NCI-H1436 treated with DMSO at 0.1 percent for 48 hours (cell line): Measurements from ENCODE around the gene USP37.
"Not testable (repeated sequence)": the region's sequence is repeated elsewhere in the genome, so short reads cannot be mapped to it uniquely, and the experiment has no call there.

ENCODE experiments used
- DNase-seq: peaks from one replicate; lab custom pipeline; 2025; lab: John Stamatoyannopoulos, UW

The USP37 gene

DNA sequence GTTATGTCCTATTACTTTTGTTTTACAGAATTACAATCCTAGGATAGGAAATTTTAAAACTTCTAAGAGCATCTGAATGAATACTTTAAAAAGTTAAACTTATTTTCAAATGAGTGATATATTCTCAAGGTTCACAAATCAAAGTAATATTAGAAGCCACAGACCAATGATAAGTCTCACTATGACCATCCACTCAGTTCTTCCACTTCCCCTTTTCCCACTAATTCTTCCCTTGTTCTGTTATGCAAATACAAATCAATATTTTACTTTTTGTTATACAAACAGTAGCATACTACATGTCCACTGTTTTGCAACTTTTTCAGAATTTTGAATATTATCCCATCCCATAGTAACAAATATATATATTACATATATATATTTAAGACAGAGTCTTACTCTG is 20.2 kb downstream of the USP37 start:
- no peak for DNase-seq

DNA sequence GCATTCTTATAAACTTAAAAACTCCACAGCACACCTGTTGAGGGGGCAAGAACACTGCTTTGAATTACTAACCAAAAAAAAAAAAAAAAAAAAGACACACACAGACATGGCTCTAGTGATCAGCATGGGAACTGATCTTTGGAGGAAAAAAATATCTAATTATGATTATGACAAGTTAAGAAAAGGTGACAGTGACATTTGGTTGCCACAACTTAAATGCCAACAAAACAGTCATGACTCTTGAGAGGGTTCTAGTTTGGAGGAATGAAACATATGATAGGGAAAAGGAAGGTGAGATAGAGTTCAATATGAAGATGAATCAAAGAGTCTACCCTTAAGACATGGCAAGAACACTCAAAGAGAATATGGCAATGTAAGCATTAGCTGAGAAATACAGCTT is 20.6 kb downstream of the USP37 start:
- DNase-seq: no peak

DNA sequence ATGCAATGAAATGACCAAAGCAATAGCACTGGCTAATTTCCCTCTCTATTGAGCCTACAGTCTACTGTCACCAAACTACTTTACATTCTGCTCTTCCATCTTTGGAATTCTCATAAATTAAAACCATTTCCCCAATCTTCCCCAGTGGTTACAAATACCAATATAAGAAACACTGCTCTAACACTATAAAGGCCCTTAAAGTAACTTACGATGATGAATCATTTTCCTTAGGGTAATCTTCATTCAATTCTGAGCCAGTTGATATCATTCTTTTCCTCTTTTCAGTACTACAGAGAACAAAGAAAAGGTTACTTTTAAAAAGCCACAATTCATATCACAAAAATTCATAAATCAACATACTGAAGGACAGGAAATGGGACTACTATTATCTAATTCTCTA is 22.1 kb downstream of the USP37 start:
- no peak for DNase-seq

DNA sequence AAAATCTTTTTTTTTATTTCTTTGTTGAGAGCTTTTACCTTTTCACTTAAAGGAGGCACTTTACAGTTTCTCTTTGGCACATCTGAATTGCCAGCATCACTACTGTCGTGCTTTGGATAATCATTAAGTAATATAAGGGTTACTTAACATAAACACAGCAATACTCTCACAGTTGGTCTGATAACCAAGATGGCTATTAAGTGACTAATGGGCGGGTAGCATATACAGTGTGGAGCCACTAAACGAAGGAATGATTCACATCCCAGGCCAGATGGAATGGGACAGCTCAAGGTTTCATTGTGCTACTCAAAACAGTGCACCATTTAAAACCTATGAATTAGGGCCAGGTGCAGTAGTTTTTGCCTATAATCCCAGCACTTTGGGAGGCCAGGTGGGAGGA is 28.1 kb downstream of the USP37 start:
- DNase-seq: no peak

DNA sequence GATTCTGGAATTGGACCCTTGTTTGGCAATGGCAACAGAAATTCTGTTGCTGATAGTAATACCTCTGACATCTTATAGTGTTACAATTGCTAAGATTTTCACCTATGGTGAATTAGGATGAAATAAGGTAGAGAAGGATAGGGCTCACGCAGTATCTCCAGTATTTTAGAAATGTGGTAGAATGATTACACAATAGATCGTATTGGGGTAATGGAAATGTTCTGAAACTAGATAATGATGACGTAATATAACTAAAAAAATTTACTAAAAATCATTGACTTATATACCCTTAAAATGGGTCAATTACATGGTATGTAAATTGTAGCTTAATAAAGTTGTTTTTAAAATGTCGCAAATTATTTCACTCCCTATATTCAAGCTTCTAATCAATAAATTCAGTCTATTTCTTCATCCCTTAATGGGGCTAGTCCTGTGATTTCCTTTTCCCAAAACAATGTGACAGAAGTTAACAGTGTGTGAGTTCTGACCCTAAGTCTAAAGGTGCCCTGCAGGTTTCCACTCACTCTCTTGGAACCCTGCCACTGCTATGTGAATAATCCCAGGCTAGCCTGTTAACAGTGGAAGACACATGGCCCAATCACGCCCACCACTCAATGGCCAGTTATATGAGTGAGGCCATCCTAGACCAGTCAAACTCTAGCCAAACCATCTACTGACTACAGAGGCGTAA is 31.2 kb downstream of the USP37 start:
- no peak for DNase-seq

DNA sequence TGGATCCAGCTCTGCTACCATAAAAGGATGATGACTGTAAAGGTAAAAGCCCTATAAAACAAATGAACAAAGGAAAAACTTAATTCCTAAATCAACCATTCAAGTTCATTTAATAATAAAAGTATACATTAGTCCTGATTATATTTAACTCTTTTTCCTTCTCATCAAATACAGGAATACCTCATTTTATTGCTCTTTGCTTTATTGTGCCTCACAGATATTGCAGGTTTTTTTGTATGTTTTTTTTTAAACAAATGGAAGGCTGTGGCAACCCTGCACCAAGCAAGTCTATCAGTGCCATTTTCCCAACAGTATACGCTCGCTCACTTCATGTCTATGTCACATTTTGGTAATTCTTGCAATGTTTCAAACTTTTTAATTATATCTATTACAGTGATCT is 38.2 kb downstream of the USP37 start:
- no peak for DNase-seq

DNA sequence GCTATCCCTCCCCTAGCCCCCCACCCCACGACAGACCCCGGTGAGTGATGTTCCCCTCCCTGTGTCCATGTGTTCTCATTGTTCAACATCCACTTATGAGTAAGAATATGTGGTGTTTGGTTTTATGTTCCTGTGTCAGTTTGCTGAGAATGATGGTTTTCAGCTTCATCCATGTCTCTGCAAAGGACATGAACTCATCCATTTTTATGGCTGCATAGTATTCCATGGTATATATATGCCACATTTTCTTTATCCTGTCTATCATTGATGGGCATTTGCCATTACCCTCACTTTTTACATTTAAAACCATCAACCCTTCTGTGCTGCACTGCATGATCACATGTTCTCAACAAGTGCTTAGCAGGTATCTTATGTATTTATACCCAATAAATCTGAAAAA is 39.7 kb downstream of the USP37 start:
- not testable (repeated sequence) for DNase-seq

DNA sequence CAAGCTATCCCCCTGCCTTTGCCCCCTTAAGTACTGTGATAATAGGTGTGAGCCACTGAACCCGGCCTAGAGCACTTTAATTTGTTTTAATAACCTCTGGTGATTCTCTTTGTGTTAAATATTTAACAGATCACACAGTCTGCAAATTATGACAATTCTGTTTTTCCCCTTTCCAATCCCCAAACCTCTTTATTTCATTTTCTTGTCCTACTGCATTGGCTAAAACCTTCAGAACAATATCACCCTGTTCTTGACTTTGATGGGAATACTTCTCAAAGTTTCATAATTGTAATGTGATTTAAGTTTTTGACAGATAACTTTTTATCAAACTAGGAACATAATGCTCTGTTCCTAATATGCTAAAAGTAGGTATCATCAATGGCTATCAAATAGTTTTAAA is 44.5 kb downstream of the USP37 start:
- no peak for DNase-seq

DNA sequence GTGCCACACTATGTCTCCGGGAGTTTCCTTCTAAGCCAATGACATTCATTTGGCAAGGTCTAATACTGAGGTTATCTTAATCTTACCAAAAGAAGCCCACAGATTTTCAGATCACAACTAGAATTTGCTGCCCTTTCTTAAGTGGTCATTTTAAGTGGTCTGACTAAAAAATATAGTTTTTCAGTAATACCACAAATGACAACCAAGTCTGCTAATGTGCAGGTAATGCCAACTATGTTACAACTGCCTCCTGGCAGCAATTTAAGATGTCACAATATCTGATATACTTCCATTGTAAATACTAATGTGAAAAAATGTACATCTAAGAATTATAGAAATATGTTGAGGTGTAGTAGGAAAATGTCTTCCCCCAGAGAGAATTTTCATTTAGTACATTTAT is 49.3 kb downstream of the USP37 start:
- no peak for DNase-seq

DNA sequence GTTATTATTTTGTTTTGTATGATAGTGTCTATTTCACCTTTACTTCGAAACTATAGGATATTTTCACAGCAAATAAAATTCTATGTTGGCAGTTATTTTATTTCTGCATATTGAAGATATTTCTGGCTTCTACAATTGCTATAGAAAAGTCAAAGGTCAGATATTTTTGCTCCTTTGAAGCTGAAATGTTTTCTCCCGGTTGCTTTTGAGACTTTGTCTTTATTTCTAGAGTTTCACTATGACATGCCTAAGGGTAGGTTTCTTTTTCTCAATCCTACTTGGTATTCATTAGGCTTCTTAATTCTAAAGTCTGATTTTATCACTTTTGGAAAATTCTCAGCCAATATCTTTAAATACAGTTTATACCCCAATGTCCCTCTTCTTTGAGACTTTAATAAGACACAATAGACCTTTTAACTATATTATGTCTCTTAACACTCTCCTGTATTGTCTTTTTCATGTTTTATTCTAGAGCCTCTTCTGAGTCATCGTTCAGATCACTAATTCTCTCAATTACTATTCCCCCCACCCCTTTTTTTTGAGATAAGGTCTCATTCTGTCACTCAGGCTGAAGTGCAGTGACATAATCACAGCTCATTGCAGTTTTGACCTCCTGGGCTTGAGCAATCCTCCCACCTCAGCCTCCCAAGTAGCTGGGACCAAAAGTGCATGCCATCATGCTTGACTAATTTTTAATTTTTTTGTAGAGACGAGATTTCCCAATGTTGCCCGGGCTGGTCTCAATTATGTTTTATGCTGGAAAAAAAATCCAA is 50.5 kb downstream of the USP37 start:
- no peak for DNase-seq

DNA sequence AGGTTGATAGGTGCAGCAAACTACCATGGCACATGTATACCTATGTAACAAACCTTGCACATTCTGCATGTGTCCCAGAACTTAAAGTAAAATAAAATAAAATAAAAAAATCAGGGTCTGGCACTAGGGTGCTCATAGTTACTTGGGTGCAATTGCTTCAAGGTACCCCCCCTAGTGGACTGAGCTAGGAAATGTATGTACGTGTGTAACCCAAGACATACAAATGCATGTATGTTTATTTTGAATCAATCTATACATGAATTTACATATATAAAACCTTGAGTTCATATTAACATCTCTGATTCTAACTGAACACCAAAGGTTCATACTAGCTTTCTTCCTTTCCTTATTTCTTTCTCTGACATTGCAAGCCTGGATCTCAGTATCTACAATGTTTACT is 51.5 kb downstream of the USP37 start:
- DNase-seq: no peak

DNA sequence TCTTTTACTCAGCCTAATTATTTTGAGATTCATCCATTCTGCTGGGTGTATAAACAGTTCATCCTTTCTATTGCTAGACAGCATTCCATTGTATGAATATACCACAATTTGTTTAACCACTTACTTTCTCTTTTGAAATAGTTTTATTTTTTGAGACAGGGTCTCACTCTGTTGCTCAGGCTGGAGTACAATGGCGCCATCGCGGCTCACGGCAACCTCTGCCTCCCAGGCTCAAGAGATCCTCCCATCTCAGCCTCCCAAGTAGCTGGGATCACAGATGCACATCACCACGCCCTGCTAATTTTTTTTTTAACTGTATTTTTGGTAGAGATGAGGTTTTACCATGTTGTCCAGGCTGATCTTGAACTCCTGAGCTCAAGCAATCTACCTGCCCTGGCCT is 54.5 kb downstream of the USP37 start:
- DNase-seq: no peak

DNA sequence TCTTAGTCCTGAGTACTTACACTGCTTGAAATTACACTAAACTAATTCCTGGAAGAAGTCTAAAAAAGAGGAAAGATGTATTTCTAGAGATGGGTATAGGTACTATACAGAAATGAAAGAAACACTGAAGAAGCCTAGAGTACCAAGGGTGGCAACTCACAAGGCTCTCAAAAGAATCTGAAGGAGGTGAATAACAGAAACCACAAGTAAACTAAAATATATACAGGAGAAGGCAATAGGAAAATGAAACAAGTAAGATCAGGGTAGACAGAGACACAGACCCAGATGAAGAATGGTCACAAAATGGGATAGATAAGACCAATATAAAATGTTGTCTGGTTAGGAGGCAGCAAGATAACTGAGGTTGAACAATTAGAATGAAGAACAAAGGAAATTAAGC is 59.9 kb downstream of the USP37 start:
- no peak for DNase-seq

DNA sequence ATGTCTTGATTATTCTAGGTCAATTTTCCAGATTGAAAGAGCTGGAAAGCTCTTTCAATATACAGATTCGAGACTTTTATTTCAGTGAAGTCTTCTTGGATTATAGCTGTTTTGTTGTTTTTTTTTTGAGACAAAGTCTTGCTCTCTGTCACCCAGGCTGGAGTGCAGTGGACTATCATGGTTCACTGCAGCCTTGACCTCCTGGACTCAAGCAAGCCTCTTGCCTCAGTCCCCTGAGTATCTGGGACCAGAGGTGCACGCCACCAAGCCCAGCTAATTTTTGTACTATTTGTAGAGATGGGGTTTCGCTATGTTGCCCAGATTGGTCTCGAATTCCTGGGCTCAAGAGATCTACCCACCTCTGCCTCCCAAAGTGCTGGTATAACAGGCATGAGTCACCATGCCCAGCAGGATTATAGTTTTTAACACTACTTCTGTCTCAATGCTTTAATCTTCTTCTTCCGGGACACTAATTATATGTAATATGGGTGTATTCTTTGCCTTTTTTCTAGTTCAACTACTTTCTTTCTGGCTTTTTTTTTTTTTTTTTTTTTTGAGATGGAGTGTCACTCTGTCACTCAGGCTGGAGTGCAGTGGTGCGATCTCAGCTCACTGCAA is 62.3 kb downstream of the USP37 start:
- DNase-seq: no peak

DNA sequence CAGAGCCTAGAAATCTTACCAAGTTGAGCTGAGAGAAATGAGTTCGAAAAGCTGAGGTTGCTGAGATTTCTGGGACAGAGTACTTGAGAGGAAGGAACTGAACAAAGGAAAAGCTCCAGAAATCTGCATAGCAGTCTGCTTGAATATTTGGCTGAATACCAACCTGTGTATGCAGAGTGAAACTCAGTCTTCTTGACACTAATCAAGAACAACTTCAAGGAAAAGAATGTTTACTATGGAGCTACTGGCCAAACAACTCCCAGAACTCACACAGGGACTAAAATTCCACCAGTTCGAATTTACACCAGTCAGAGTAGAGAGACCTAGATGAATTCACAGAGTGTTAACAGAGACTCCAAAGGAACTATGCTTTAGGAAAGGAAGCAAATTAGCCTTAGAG is 66.5 kb downstream of the USP37 start:
- DNase-seq: no peak

DNA sequence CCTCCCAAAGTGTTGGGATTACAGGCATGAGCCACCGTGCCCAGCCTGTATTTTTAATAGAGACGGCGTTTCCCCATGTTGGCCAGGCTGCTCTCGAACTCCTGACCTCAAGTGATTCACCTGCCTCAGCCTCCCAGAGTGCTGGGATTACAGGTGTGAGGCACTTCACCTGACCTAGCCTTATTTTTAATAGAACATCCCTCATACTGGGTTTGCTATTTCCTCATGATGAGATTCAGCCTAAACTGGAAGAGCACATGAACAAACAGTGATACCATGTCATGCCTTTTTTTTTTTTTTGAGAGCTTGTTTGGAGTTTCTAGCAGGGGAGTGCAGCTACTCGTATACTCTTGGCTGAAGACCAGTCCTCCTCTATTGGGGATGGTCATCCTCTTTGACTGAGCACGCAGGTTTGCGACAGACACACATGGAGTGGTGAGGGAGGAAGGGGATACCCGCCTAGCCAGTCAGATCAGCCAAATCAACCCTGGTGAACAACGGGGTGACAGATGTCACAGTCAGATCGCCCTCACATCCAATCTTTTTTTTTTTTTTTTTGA is 67.6 kb downstream of the USP37 start:
- DNase-seq: no peak

DNA sequence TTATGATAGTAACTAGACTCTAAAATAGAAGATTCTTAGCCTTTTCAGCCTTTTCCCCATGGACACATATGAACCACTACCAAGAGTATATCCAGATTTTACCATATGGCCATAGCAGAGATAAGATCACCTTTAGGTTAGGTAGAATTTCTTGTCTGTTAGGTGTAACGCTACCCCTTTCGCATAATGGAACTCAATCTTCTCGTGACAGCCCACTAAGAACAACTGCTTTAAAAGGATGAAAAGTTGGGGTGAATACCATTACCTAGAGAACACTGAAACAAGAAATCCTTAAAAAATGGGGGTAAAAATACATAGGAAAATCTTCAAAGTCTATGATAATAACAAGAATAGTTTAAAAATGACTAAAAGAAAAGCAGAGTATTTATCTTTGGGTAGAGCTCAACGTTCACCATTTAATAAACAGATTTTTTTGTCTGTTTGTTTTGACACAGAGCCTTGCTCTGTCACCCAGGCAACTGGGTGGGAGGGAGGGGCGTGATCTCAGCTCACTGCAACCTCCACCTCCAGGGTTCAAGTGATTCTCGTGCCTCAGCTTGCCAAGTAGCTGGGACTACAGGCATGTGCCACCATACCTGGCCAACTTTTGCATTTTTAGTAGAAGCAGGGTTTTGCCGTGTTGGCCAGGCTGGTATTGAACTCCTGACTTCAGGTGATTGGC is 82.0 kb downstream of the USP37 start:
- DNase-seq: no peak

DNA sequence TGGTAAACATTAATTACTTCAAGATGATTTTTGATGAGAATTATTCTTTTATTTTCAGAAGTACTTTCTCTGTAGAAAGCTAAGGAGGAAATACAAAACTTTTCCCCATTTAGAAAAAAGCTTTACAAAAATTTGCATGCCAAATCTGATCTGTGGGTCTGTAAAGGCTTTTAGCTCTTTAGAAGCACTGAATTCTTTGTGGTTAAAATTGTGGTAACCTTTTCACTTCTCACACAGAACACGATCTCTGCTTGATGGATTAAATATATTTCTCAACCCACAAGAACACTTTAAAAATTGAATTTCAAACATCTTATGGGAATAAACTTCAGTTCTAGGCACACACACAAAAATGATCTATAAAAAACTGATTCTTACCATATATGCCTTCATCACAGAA is 85.5 kb downstream of the USP37 start:
- DNase-seq: no peak

DNA sequence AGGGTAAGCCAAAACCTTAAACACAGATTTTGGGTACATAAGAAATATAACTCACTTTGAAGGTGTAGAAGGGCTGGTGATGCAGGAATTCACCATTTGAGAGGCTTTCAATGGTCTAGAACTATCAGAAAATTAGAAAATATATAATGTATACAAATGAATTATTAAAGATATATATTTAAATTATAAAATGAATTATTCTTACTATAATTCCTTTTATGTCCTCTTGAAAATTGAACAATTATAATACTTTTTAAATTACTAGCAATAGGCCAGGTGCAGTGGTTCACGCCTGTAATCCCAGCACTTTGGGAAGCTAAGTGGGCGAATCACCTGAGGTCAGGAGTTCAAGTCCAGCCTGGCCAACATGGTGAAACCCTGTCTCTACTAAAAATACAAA is 88.6 kb downstream of the USP37 start:
- no peak for DNase-seq

DNA sequence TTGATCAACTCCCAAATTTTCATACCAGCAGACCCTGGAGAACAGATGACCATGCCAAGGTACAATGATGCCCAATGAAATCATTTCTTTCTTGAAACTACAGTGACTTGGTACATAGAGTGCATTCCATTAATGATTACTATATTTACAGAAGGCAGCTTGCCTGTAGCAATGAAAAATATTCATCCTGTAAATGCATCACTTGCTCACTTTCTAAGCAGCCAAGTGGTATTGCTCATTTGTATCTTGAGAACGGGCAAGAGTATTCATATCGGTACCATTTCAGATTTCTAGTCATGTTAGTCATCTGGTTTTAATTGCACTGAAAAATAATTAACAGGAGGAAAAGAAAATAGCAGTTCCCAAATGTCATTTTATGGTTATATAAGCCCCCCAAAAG is 89.6 kb downstream of the USP37 start:
- no peak for DNase-seq

DNA sequence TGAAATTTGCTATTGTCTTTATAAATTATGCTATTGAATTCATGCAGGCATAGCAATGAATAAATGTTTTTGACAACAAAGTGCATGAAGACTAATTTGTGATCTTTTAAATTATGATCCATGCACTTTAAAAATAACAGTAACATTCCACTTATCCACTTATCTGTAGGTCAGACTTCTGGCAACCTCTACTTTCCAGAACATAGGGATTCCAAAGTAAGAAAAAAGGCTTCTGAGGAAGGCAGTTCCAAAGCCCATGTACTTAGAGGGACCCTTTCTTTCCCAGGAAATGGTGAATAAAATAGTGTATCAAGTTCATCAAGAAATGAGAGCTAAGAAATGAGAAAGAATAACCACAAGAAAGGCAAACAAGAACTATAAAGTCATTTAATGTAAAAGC is 90.9 kb downstream of the USP37 start:
- DNase-seq: no peak

DNA sequence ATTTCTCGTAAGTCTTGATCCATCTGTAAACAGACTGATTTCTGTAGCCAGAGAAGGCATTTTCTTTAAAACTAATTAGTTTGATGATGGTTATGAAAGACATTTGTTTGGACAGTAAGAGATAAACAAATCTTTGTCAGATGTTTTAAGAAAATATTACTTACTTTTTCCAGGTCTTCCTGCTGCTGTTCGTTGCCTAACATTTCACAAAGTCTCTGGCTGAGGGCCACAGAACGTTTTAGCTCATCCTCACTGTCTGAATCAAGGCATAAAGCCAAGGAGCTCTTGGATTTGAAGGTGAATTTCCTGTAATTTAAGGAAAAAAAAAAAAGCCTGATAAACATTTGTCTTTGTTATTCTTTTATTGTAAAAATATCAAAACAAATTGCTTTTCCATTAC is 91.5 kb downstream of the USP37 start:
- no peak for DNase-seq

DNA sequence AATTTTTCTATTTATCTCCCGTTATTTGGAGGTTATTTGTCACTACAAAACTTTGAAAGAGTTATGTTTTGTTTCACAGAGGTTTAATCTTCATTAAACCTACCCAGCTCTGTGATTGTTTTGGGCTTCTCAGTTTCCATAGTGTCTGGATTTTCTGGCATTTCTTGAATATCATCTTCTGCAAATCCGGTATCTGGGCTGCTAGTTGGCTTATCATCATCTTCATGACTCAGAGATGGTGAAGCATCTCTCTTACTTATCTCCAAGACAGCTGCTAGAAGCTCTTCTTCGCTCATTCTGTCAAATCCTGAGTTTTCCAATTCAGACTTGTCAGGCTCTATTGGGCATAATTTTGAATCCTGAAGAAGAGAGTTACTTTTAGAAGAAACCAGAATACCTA is 93.6 kb downstream of the USP37 start:
- no peak for DNase-seq
